ENCODE measurements around the gene ISYNA1. TPM values are rescaled to one million over a fixed set of nuclear protein-coding genes. Genes with fewer than 3 reads are reported as not detected.

The ISYNA1 gene
- total RNA-seq, 8 experiments from 2014 or later, result 7.2 to 157 (median 86.2) TPM

DNA sequence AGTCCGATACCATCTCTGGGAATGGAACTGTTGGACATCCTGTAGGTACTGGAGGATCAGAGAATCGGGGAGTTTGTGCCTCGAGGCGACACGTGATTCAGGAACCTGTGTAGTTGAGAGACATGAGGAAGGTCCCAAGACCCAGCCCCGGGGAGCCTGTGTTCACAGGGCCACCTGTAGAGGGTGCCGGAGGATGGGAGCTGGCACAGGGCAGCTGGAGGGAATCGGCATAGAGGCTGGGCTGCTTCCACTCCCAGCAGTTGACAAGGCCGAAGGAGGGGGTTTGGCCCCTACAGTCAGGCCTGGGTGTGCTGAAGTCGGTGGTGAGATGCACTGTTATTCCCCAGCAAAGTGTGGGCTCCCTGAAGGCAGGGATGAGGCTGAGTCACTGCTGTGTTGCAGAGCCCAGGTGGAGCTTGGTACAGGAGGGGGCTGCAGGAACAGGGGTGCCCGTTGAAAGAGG is 2.5 kb upstream of the ISYNA1 start:
- Histone ChIP-seq H3K4me3 (no peak overlapping the region), H3K4me1 (replicated peaks in 1 of 2) (peaks cover 25 to 28% of the 10 kb centered on the region in 2 donors), H3K27ac (no peak overlapping the region)
- ATAC-seq (replicated peaks in 6 of 8), result no peak
- WGBS, 10 experiments, result 5 to 84% (median 69%) methylated on average over 3 to 9 of the region's 11 CpGs; no CpG with 5 or more reads in 3 of the 10 experiments
- in situ Hi-C loops (cut with MboI; ENCODE audit: low pct_unique_long_range_greater_than_20kb in 2 of 9, low sequenced_read_pairs in 9 of 9, unreplicated experiment in 9 of 9), result no loop called here

DNA sequence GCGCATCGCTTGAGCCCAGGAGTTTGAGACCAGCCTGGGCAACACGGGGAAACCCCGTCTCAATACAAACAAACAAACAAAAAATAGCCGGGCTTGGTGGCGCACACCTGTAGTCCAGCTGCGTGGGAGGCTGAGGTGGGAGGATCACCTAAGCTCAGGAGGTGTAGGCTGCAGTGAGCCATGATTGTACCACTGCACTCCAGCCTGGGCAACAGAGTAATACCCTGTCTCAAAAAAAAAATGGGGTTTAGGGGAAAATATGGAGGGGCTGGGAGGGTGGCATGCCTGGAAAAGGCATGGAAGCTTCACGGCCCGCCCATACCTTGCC is 1.9 kb upstream of the ISYNA1 start:
- ATAC-seq (replicated peaks in 6 of 8), result no peak
- Histone ChIP-seq H3K27ac (peak overlapping the region; percentile 23 to 92), H3K4me3 (no peak overlapping the region), H3K4me1 (replicated peaks in 1 of 2) (peaks cover 25 to 31% of the 10 kb centered on the region in 2 donors)
- WGBS, 10 experiments, result 77 to 100% (median 90%) methylated on average over 1 to 7 of the region's 9 CpGs; no CpG with 5 or more reads in 5 of the 10 experiments
- in situ Hi-C loops (cut with MboI; ENCODE audit: low pct_unique_long_range_greater_than_20kb in 2 of 9, low sequenced_read_pairs in 9 of 9, unreplicated experiment in 9 of 9), result no loop called here

DNA sequence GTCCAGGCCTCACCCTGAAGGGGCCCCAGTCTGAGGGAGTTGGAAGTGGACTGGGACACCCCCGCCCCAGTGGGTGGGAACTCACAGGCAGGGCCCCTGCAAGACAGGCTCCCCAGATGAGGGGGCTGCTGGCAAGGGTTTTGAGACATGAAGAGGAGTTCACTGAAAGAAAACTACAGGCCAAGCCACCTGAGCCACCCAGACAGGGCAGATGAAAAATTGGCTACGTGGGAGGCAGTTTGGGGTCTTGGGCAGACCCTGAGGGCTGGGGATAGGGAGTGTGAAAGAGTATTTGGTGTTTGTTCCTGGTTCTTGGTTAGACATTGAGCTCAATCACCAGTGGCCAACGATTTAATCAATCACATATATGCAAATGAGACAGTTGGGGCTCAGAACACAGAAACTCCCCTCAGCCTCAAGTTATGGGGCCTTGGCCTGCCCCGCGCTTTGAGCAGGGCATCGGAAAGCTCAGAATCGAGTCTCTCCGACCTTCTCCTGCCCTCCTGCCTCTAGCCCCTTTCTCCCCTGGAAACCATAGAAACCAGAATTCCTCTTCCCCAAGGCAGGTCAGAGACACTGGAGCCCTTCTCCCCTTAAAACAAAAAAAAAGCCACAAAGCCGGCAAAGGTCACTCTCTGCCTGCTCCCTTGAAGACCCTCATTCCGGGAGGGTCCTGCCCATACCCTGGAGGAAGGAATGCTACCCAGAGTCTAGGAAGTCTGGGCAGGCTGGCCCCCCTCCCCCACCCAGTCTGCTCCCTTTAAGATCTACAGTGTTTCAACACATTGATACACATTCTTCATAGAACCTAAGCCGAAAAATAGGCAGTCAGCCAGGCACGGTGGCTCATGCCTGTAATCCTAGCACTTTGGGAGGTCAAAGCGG is 1.3 kb upstream of the ISYNA1 start:
- Histone ChIP-seq H3K4me1 (replicated peaks in 1 of 2) (peaks cover 29 to 37% of the 10 kb centered on the region in 2 donors), H3K4me3 (peak overlapping the region in 1 of 5 donors; percentile 61), H3K27ac (peak overlapping the region; percentile 88 to 92)
- ATAC-seq (replicated peaks in 6 of 8), result peak in 3 of 8 experiments; percentile 4 to 20 (median 15)
- in situ Hi-C loops (cut with MboI; ENCODE audit: low pct_unique_long_range_greater_than_20kb in 2 of 9, low sequenced_read_pairs in 9 of 9, unreplicated experiment in 9 of 9), result no loop called here
- 0 to 80% (median 23%) methylated on average over 1 to 5 of the region's 13 CpGs; no CpG with 5 or more reads in 1 of the 10 experiments for WGBS, 10 experiments

DNA sequence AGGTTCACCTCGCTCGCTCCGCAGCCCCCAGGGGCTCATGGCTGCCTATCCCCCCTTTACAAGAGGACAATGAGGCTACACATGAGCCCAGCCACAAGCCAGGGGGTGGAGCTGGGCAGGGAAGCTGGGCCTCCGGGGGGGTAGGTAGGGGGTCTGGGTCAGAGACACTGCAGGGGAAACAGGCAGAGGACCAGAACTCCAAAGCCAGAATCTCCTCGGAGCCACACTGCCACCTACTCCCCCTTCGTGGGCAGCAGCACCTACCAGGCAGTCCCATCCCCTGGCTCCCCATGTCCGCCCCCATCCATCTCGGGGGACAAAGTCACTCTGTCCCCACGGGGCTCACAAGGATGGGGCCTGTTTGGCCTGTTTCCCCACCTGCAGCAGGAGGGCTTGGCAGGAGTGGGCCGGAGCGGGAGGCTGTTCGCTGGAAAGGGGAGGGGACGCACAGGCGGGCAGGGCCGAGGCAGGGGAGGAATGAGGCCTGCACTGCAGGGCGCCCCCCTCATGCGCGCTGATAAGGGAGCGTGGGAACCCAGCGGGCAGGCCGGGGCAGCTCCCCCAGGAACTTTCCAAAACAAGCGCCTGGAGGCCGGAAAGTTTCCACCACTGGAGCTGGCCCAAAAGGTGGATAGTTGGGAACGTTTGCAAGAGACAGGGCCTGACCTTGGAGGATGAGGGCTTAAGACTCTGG is 545 bp upstream of the ISYNA1 start:
- Histone ChIP-seq H3K27ac (peak overlapping the region; percentile 88 to 92), H3K4me1 (replicated peaks in 1 of 2) (peaks cover 36 to 40% of the 10 kb centered on the region in 2 donors), H3K4me3 (peak overlapping the region; percentile 57 to 80 (median 69))
- WGBS, 10 experiments, result 0% methylated on average over 1 of the region's 24 CpGs; no CpG with 5 or more reads in 7 of the 10 experiments
- in situ Hi-C loops (cut with MboI; ENCODE audit: low pct_unique_long_range_greater_than_20kb in 2 of 9, low sequenced_read_pairs in 9 of 9, unreplicated experiment in 9 of 9), result no loop called here
- ATAC-seq (replicated peaks in 6 of 8), result peak in 6 of 8 experiments; percentile 1 to 41 (median 20)

DNA sequence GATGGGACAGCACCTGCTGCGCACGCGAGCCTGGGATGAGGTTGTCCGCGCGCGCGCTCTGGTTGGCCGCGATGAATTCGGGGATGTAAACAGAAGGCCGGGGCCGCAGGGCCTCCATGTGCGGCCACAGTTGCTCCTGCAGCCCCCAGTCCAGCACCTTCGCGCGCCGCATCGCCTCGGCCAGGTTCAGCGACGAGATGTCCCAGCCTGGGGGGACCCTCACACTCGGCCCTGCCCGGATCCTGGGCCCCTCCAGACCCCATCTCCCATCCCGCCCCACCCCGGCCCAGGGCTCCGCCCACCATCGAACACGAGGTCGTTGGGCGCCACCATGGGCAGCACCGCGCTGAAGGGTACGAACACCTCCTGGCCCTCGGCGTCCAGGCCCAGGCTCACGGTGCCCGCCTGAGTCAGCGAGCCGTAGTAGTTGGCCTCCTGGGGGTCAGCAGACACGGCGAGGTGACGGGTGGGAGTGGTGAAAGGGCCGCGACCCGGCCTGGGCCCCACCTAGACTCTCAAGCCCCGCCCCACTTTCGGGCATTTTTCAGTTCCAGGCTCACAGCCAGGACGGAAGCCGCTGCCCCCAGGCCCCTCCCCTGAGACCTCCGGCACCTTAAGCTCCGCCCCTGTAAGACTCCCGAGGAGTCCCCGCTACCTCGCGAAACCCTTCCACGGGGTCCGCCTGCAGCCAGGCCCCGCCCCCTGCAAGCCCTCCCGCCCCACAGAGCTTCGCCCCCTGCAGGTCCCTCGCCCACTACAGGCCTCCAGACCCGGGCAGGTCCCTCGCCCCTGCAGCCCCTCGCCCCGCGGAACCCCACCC is 1.1 kb downstream of the ISYNA1 start:
- in situ Hi-C loops (cut with MboI; ENCODE audit: low pct_unique_long_range_greater_than_20kb in 2 of 9, low sequenced_read_pairs in 9 of 9, unreplicated experiment in 9 of 9), result no loop called here
- WGBS, 10 experiments, result 40 to 93% methylated on average over 3 of the region's 67 CpGs; no CpG with 5 or more reads in 8 of the 10 experiments
- Histone ChIP-seq H3K4me1 (replicated peaks in 1 of 2) (peaks cover 51 to 54% of the 10 kb centered on the region in 2 donors), H3K27ac (peak overlapping the region; percentile 88 to 92), H3K4me3 (peak overlapping the region; percentile 57 to 80 (median 69))
- ATAC-seq (replicated peaks in 6 of 8), result peak; percentile 14 to 68 (median 57)

DNA sequence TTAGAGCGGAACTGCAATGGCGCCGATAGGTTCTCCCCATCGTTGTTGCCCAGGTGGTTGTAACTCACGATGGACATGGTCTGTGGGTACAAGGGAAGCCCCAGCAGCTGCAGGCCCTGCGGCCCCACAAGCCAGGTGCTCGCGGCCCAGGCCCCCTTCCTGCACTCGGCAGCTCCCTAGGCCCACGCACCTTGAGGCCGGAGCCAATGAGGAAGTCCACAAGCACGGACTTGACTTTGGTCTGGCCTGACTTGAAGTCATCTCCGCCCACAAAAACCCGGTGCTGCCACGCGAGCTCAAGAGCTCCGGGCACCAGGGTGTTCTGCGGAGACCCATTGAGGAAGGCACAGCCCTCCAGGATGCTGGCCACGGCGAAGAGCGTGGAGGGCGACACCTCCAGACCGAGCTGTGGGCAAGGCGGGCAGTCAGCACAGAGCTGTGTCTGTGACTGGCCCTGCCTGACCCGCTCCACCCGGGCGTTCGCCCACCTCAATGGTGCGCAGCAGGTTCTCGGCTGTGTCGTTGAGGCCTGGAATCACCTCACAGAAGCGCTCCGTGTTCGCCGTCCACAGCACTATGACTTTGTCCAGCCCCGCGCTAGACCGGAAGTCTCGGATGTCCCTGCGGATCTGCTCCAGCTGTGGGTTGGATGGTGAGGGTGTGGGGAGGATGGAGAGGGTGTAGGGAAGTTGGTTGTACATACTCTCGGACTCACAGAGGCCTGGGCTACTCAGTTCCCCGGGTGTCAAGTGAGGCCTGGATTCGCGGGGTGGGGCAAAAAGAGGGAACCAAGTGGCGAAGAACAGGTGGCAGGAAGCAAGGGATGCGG is 1.9 kb downstream of the ISYNA1 start:
- peaks cover 58 to 62% of the 10 kb centered on the region in 2 donors for H3K4me1 ChIP-seq (replicated peaks in 1 of 2)
- peak overlapping the region in 1 of 2 donors; percentile 92 for H3K27ac ChIP-seq
- peak overlapping the region; percentile 57 to 80 (median 69) for H3K4me3 ChIP-seq
- WGBS, 10 experiments, result 70 to 100% (median 90%) methylated on average over 2 to 9 of the region's 46 CpGs; no CpG with 5 or more reads in 3 of the 10 experiments
- no peak for ATAC-seq (replicated peaks in 6 of 8)
- in situ Hi-C loops (cut with MboI; ENCODE audit: low pct_unique_long_range_greater_than_20kb in 2 of 9, low sequenced_read_pairs in 9 of 9, unreplicated experiment in 9 of 9), result no loop called here

DNA sequence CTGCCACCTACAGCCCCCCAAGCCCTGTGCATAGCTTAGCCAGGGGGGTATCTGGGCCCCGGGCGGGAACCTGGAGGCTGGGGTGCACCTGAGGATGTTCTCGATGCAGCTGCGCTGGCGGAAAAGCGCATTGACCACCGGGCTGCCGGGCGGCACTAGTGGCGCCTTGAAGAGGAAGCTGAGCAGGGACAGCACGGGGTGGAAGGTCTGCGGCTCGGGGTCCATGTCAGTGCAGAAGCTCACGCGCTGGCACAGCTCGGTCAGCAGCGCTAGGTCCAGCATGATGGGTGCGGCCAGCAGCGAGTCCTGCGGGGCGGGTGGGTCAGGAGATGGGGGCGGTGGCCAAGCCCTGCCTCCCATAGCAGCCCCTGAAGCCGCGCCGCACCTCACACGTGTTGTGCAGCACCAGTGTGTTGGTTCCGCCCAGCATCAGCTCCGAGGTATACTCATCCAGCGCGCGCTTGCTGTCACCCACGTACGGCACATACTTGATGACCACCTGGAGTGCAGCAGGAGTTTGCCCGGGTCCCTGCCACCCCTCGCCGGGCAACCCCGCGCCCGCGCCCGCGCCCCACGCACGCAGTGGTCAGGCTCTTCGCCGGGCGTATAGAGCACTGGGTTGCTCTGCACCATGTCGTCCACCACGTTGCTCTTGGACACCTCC is 2.6 kb downstream of the ISYNA1 start:
- in situ Hi-C loops (cut with MboI; ENCODE audit: low pct_unique_long_range_greater_than_20kb in 2 of 9, low sequenced_read_pairs in 9 of 9, unreplicated experiment in 9 of 9), result no loop called here
- no peak for ATAC-seq (replicated peaks in 6 of 8)
- Histone ChIP-seq H3K4me3 (no peak overlapping the region), H3K4me1 (replicated peaks in 1 of 2) (peaks cover 65 to 68% of the 10 kb centered on the region in 2 donors), H3K27ac (no peak overlapping the region)
- 96 to 97% methylated on average over 14 to 16 of the region's 49 CpGs; no CpG with 5 or more reads in 8 of the 10 experiments for WGBS, 10 experiments

DNA sequence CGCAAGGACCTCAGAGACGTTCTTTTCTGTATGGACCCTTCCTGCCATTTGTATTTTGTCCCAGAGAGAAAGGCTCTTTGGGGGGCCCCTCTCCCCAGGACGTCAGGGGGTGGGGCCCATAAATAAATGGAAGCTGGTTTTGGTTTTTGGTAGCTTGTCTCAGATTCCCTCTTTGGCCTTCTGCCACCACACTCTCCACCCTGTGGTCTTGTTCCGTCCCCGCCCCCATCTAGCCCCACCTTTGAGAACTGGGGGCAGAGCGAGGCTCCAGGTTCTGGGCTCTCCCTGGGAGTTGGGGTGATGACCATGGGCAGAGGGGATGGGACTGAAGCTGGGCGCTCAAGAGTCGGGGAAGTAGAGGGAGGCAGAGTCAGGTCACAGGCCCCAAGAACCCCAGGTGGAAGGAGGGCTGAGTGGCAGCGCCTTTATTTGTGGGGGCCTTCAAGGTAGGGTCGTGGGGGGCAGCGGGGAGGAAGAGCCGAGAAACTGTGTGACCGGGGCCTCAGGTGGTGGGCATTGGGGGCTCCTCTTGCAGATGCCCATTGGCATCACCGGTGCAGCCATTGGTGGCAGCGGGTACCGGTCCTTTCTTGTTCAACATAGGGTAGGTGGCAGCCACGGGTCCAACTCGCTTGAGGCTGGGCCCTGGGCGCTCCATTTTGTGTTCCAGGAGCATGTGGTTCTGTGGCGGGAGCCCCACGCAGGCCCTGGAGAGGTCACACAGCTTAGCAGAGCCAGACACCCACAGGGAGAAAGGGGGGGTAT is 3.3 kb downstream of the ISYNA1 start:
- Histone ChIP-seq H3K27ac (peak overlapping the region; percentile 60 to 83), H3K4me1 (replicated peaks in 1 of 2) (peaks cover 70 to 72% of the 10 kb centered on the region in 2 donors), H3K4me3 (peak overlapping the region in 3 of 5 donors; percentile 27 to 40 (median 38))
- WGBS, 10 experiments, result 71 to 93% methylated on average over 3 to 4 of the region's 21 CpGs; no CpG with 5 or more reads in 8 of the 10 experiments
- no peak for ATAC-seq (replicated peaks in 6 of 8)
- in situ Hi-C loops (cut with MboI; ENCODE audit: low pct_unique_long_range_greater_than_20kb in 2 of 9, low sequenced_read_pairs in 9 of 9, unreplicated experiment in 9 of 9), result no loop called here

DNA sequence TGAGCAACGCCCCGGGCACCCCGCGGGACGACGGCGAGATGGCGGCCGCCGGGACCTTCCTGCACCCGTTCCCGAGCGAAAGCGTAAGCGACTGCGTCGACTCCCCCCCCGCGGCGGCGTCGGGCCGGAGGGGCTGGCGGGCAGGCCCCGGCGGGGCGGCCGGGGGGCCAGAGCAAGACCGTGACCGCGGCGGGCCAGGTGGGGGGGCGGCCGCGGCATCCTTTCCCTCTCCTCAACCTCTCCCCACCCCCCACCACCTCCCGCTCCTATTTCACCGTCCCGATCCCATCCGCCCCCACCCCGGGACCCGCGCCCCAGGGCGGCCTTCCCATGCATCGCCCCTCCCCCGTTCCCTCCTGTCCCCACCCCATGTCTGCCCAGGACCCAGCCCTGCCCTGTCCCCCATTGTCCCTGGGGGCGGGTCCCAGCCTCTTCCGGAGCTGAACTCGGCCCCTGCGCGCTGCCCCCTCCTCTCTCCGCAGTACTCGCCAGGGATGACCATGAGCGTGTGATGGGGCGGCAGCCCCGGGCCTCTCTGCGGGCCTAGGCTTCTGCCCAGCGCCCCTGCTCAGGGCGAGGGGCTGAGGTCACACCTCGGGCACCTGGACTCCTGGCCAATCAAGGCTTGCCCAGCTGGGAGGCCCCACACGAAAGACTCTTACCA is 4.1 kb downstream of the ISYNA1 start:
- peak overlapping the region; percentile 18 to 40 (median 27) for H3K4me3 ChIP-seq
- ATAC-seq (replicated peaks in 6 of 8), result peak in 5 of 8 experiments; percentile 3 to 23 (median 15)
- WGBS, 10 experiments, result 8 to 17% methylated on average over 1 to 2 of the region's 60 CpGs; no CpG with 5 or more reads in 8 of the 10 experiments
- in situ Hi-C loops (cut with MboI; ENCODE audit: low pct_unique_long_range_greater_than_20kb in 2 of 9, low sequenced_read_pairs in 9 of 9, unreplicated experiment in 9 of 9), result no loop called here
- H3K4me1 ChIP-seq (replicated peaks in 1 of 2), result peaks cover 66 to 67% of the 10 kb centered on the region in 2 donors
- peak overlapping the region; percentile 60 to 83 for H3K27ac ChIP-seq

DNA sequence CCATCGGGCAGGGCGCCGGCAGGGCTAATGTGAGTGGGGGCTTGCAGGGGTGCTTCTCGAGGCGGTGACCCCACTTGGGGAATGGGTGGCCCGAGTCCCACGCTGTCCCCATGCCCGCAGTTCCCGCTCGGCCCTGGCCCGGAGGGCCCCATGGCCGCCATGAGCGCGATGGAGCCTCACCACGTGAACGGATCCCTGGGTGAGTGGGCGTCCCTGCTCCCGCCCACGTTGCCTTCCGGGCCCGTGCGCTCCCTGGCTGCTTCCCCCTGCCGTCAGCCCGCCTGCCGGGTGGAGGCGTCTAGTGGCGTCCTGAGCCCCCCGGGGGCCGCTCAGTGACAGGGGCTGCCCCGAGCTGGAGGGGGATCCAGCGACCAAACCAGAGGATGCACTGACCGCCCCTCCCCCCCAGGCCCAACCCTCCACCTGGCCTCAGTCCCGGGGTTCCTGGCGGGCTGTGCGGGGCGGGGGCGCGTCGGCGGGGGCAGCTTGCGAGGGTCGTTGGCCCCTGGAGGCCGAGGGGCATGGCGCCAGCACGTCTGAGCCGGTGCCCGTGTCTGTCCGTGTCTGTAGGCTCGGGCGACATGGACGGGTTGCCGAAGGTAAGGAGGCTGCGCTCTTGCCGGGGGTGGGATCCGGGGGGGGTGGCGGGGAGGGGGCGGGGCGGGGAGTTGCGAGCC is 4.8 kb downstream of the ISYNA1 start:
- in situ Hi-C loops (cut with MboI; ENCODE audit: low pct_unique_long_range_greater_than_20kb in 2 of 9, low sequenced_read_pairs in 9 of 9, unreplicated experiment in 9 of 9), result no loop called here

More for the DNA sequence above, 4.8 kb downstream of the ISYNA1 start:
- WGBS, 10 experiments, result 35 to 61% (median 50%) methylated on average over 1 to 7 of the region's 59 CpGs; no CpG with 5 or more reads in 6 of the 10 experiments
- no peak for ATAC-seq (replicated peaks in 6 of 8)
- Histone ChIP-seq H3K4me3 (peak overlapping the region; percentile 18 to 40 (median 27)), H3K4me1 (replicated peaks in 1 of 2) (peaks cover 65 to 66% of the 10 kb centered on the region in 2 donors), H3K27ac (peak overlapping the region; percentile 60 to 83)

Measured in motor neuron (in vitro differentiated cells).